ENCODE data around the gene CFAP46. TPM values are rescaled to one million over a fixed set of nuclear protein-coding genes. Genes with fewer than 3 reads are reported as not detected.

Gene CFAP46
- not detected in 2 replicates for total RNA-seq
- not detected for polyA plus RNA-seq (2012)

GRCh38 chr10:132942101-132943057 is at the start of gene CFAP46:
CFAP46 (minus strand) TSS chr10:132942570; CDS start chr10:132942484, 86 bp downstream.
- no peak for DNase-seq (ENCODE audit: low read depth)

GRCh38 chr10:132991706-132992432 is 49.5 kb upstream of the CFAP46 start:
- no peak for DNase-seq (ENCODE audit: low read depth)

GRCh38 chr10:132990684-132991545 is 48.5 kb upstream of the CFAP46 start:
- DNase-seq (ENCODE audit: low read depth), result no peak

GRCh38 chr10:132989476-132990415 is 47.4 kb upstream of the CFAP46 start:
- no peak for DNase-seq (ENCODE audit: low read depth)

- DNase-seq (ENCODE audit: low read depth), result no peak
Measured at GRCh38 chr10:132988988-132989387, 46.6 kb upstream of the CFAP46 start.

GRCh38 chr10:132987671-132988571 is 45.6 kb upstream of the CFAP46 start:
- no peak for DNase-seq (ENCODE audit: low read depth)

GRCh38 chr10:132986978-132987377 is 44.6 kb upstream of the CFAP46 start:
- no peak for DNase-seq (ENCODE audit: low read depth)

GRCh38 chr10:132986576-132986975 is 44.2 kb upstream of the CFAP46 start:
- no peak for DNase-seq (ENCODE audit: low read depth)

- no peak for DNase-seq (ENCODE audit: low read depth)
Measured at GRCh38 chr10:132986076-132986475, 43.7 kb upstream of the CFAP46 start.

GRCh38 chr10:132985546-132985900 is 43.2 kb upstream of the CFAP46 start:
- DNase-seq (ENCODE audit: low read depth), result no peak

GRCh38 chr10:132984801-132985545 is 42.6 kb upstream of the CFAP46 start:
- no peak for DNase-seq (ENCODE audit: low read depth)

- DNase-seq (ENCODE audit: low read depth), result no peak
Measured at GRCh38 chr10:132984008-132984295, 41.6 kb upstream of the CFAP46 start.

GRCh38 chr10:132983252-132984007 is 41.1 kb upstream of the CFAP46 start:
- no peak for DNase-seq (ENCODE audit: low read depth)

GRCh38 chr10:132982301-132982989 is 40.1 kb upstream of the CFAP46 start:
- no peak for DNase-seq (ENCODE audit: low read depth)

- DNase-seq (ENCODE audit: low read depth), result no peak
Measured at GRCh38 chr10:132981746-132982145, 39.4 kb upstream of the CFAP46 start.

- DNase-seq (ENCODE audit: low read depth), result no peak
Measured at GRCh38 chr10:132981173-132981555, 38.8 kb upstream of the CFAP46 start.
